Heart left ventricle (tissue), 13 donors: Measurements from ENCODE around the gene POMGNT2.

ENCODE experiments used
- POLR2A ChIP-seq, 2 donors: fragments of 450-650 bp; IDR thresholded peaks; one replicate each; pipeline ENCODE4 v1.6.1; 2017; ENCODE audit warnings: antibody characterized with exemption in 2 of 2, mild to moderate bottlenecking in 2 of 2, moderate library complexity in 2 of 2
- TF ChIP-seq, protein P1 (sequence below), 12 donors: fragments of 200-600 bp; sonication (generic) in 4 of 12; IDR thresholded peaks; one replicate each; pipeline versions ENCODE4 v1.5.0 to v1.8.0; 2018 to 2022; ENCODE audit warnings: antibody characterized with exemption in 12 of 12, mild to moderate bottlenecking in 5 of 12
- donor health status: ischemic (EF 13 %, LVEDD 7.1; RV severe dilation, severe dysfunction).
- donor health status: DM: no; HTN: yes; CAD: no.
- donor health status: DM: no; HTN: no; CAD: no.
- donor health status: ischemic (EF 25% LVEDD 6.9; RV normal size, moderate dysfunction).
- donor health status: ischemic (EF 25% LVEDD 5.7; RV mildly dilated, moderate dysfunction).
- donor health status: ischemic (EF 35%, LVEDD 5.7; RV mildly dilated, moderate dysfunction).
- donor health status: nonischemic (EF 11% LVEDD 7.7; RV severe dilation, severe dysfunction).
- donor health status: DM: yes; HTN: yes; CAD: no.
- donor health status: PGD.
- donor health status: ischemic (EF 29% LVEDD 5.4; RV normal size, mild dysfunction).
- donor health status: nonischemic (EF 23%, LVEDD 6.1; RV moderate dilation, normal function).

DNA sequence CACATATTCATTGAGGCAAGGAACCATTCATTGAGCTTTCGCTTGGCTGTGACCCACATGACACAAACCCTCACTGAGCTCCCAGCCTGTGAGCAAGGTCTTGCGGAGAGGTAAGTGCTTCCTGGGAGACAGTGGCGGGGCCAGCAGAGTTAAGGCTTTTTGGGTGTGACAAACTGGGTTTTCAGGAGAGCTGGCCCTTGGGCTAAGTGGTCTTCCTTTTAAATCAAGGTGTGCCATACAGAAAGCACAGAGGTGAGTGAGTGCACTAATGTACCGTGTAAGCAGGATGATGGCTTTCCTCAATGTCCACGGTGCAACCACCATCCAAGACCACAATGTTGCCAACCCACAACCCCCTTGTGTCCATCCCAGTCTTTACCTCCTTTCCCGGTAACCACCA lies 28.6 kb downstream of the POMGNT2 start:
- TF ChIP-seq, protein P1, sequence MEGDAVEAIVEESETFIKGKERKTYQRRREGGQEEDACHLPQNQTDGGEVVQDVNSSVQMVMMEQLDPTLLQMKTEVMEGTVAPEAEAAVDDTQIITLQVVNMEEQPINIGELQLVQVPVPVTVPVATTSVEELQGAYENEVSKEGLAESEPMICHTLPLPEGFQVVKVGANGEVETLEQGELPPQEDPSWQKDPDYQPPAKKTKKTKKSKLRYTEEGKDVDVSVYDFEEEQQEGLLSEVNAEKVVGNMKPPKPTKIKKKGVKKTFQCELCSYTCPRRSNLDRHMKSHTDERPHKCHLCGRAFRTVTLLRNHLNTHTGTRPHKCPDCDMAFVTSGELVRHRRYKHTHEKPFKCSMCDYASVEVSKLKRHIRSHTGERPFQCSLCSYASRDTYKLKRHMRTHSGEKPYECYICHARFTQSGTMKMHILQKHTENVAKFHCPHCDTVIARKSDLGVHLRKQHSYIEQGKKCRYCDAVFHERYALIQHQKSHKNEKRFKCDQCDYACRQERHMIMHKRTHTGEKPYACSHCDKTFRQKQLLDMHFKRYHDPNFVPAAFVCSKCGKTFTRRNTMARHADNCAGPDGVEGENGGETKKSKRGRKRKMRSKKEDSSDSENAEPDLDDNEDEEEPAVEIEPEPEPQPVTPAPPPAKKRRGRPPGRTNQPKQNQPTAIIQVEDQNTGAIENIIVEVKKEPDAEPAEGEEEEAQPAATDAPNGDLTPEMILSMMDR (IDR thresholded peaks at IDR 0.05), result no peak
- no peak for TF ChIP-seq POLR2A (IDR thresholded peaks at IDR 0.05)
